Middle frontal gyrus (tissue), 1 donor: Measurements from ENCODE around the gene PALD1.
"Not testable (repeated sequence)": the region's sequence is repeated elsewhere in the genome, so short reads cannot be mapped to it uniquely, and the experiment has no call there.

Experiments used
- DNase-seq: peaks from one replicate; pipeline ENCODE4 v3.0.0-alpha.2; 2015; ENCODE audit warnings: low spot score; ENCODE audit errors: extremely low spot score

PALD1 gene

GRCh38 chr10:70602665-70603448, 124.3 kb downstream of the PALD1 start, which contains the start of gene PRF1:
TSS of gene PRF1 (minus strand) at chr10:70602741. CDS start at chr10:70600902, 1,839 bp downstream.
- DNase-seq, result no peak

- no peak for DNase-seq
Observed at GRCh38 chr10:70603449-70603801, 124.9 kb downstream of the PALD1 start.

DNA sequence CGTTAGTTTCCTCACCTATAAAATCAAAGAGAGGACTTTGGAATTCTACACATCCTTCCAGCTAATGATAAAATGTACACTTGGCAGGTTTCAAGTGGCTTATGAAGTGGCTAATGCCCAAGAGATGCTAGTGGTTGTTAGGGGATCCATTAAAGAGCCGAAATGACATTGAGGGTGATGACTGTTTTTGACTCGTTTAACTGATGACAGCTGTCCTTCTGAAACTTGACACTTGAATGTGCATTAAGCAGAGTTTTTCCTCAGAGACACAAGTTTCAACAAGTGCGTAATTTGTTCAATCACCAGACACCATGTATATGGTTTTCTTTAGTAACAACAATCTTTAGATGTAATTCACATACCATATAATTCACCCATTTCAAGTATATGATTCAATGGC, 125.5 kb downstream of the PALD1 start:
- DNase-seq, result no peak

DNA sequence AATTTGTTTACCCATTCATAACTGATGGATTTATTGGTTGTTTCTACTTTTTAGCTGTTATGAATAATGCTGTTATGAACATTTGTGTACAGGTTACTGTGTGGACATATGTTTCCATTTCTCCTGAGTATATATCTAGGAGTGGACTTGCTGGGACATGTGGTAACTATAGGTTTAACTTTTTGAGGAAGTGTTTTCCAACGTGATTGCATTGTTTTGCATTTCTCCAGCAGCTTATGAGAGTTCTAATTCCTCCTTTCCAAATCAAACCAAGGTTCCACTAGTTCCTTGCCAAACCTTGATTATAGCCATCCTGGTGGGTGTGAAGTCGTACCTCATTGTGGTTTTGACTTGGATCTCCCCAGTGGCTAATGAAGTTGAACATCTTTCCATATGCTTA, 126.6 kb downstream of the PALD1 start:
- DNase-seq, result no peak

- DNase-seq, result no peak
Observed at GRCh38 chr10:70607936-70608335, 129.4 kb downstream of the PALD1 start.

DNA sequence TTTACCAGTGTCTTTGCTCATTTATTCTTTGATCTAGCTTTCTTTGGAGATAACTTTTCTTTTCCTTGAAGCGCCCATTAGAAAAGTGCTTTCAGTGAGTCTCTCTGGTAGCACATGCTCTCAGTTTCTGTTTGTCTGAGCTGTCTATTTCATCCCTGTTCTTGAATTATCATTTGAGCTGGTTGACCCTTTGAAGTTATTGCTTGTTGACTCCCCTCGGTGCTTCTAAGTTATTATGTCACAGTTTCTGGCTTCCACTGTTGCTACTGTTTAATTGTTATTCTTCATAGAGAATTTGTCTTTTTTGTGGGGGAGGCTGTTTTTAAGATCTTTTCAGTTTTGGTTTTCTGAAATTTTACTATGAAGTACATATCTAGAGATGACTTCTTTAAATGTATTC, 135.4 kb downstream of the PALD1 start:
- no peak for DNase-seq

DNA sequence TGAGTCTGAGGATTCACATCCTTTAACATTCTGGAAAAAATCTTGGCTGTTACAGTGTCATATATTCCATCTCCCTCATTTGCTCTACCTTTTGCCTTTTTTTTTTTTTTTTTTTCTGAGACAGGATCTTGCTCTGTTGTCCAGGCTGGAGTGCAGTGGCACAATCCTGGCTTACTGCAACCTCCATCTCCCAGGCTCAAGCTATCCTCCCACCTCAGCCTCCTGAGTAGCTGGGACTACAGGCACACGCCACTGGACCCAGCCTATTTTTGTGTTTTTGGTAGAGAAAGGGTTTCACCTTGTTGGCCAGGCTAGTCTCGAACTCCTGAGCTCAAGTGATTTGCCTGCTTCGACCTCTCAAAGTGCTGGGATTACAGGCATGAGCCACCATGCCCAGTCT, 135.8 kb downstream of the PALD1 start:
- DNase-seq, result not testable (repeated sequence)

DNA sequence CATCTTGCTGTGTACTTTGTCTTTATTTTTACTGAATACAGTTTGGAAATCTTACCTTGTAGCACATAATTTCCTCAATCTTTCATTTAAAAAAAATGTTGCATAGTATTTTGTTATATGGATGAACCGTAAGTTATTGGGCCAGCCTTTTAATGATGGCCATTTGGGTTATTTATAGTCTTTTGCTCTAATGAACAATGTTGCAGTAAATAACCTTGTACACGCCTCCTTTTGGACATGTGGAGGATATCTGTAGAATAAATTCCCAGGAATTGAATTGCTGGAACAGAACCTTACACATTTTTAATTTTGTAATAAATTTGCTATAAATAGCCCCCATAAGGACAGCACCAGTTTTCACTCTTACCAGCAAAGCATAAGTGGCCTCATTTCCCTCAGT, 136.6 kb downstream of the PALD1 start:
- DNase-seq, result no peak

- no peak for DNase-seq
Observed at GRCh38 chr10:70615784-70616522, 137.4 kb downstream of the PALD1 start.

GRCh38 chr10:70616761-70617160, 138.2 kb downstream of the PALD1 start:
- DNase-seq, result no peak
